Psoas muscle (tissue), 8 donors: Measurements from ENCODE around the gene OLFML2A. TPM values are rescaled to one million over a fixed set of nuclear protein-coding genes. Genes with fewer than 3 reads are reported as not detected.

Experiments
- ATAC-seq, 4 donors: fragments of 200-7000 bp; cut with Tn5 transposase; one replicate each; pipeline ENCODE4 v1.9.1; 2020; ENCODE audit warnings: moderate library complexity in 3 of 4, mild to moderate bottlenecking in 2 of 4
- DNase-seq, 2 donors: peaks; one replicate each; pipeline ENCODE4 v3.0.0-alpha.2; 2020
- H3K27ac ChIP-seq: fragments of 200-600 bp; one replicate; pipeline ENCODE4 v1.8.0; 2022
- H3K27me3 ChIP-seq, 3 donors: fragments of 200-600 bp in 1 of 3; one replicate each; pipeline versions ENCODE4 v1.6.1 to v1.8.0; 2013 to 2022; ENCODE audit warnings: low read length in 2 of 3, mild to moderate bottlenecking in 2 of 3, moderate library complexity in 1 of 3; ENCODE audit not compliant: insufficient read depth in 3 of 3
- H3K36me3 ChIP-seq, 2 donors: fragments of 200-600 bp in 1 of 2; one replicate each; pipeline versions ENCODE4 v1.6.1 to v1.8.0; 2013 to 2022; ENCODE audit warnings: low read depth in 1 of 2, mild to moderate bottlenecking in 1 of 2, moderate library complexity in 1 of 2; ENCODE audit not compliant: insufficient read depth in 1 of 2
- H3K4me1 ChIP-seq: fragments of 200-600 bp; one replicate; pipeline ENCODE4 v1.8.0; 2022
- H3K4me3 ChIP-seq: fragments of 200-600 bp; one replicate; pipeline ENCODE4 v1.8.0; 2022; ENCODE audit warnings: mild to moderate bottlenecking
- H3K9me3 ChIP-seq: fragments of 200-600 bp; one replicate; pipeline ENCODE4 v1.8.0; 2022
- WGBS, 3 donors: extraction: QIAGEN DNeasy Blood & Tissue Kit; methylation state at CpG; one replicate each; pipeline versions ENCODE4 v1.1.6 to v1.1.7; 2013; 5-methylcytosine and 5-hydroxymethylcytosine counted together
- intact Hi-C, 2 donors: fragments of 100-400 bp; cut with DNase I; formaldehyde crosslinking; loops; one replicate each; pipeline versions ENCODE4 v1.11.0 to v1.14.2; 2022
- polyA plus RNA-seq, 3 donors: library from polyadenylated mRNA; stranded (reverse); fragments of 200-250 nt; gene quantifications; one replicate each; pipeline ENCODE4 v1.2.3, GENCODE V29; 2013
- total RNA-seq, 4 donors: library from RNA; stranded (reverse); fragmentation: NEBNext Ultra II Directional in 2 of 4; extraction: Animal tissue kit (Norgen Biotek cat#: 25700) in 2 of 4; gene quantifications; one replicate each; pipeline versions ENCODE4 v1.2.1 to v1.2.4, GENCODE V29; 2021 to 2023
- TF ChIP-seq, protein P1 (sequence below): fragments of 200-600 bp; IDR thresholded peaks from one replicate; pipeline ENCODE4 v1.8.0; 2022; ENCODE audit warnings: antibody characterized with exemption
- donor health status: healthy with polysubstance abuse.
- donor health status: DM: no; HTN: no; CAD: no; lungs with moderate emphysema.
- donor health status: Bipolar disorder and iron deficiency.
- donor health status: healthy.
- donor health status: DM: yes; HTN: yes; CAD: no.
- donor health status: DM: no; HTN: no; CAD: no.
- donor health status: DM: no; HTN: no; CAD: no.
- donor health status: DM: yes; HTN: yes; CAD: no.

OLFML2A gene
- total and polyA plus RNA-seq, 7 donors, result 3.0 to 30.3 (median 7.1) TPM

DNA sequence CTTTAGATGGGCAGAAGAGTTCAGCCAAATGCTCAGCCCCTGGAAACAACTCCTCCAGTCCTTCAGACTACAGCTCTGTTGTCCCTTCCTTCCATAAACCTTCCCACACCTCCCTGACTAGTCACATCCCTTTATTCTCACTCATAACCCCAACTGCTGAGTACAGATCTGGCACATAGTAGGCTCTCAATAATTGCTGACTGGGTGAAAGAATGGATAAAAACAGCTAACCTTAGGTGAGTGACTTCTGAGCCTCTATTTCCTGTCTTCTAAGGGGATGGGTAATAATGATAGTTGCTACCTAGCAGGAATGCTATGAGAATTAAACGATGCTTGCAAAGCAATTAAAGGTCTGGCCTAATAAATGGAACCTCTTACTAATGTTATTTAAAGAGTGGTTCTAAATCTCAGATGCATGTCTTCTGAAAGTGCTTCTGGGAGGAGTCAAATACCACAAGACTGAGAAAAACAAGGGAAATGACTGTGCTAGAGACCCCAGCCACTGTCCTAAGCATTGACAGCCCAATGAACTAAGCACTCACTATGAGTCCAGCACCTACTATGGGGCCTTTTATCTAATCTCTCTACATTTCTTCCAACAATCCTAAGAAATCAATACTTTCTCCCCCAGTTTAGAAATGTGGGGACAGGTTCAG is 3.3 kb upstream of the OLFML2A start:
- H3K9me3 ChIP-seq, result no peaks in the 10 kb centered on the region
- no peak for DNase-seq
- TF ChIP-seq, protein P1, sequence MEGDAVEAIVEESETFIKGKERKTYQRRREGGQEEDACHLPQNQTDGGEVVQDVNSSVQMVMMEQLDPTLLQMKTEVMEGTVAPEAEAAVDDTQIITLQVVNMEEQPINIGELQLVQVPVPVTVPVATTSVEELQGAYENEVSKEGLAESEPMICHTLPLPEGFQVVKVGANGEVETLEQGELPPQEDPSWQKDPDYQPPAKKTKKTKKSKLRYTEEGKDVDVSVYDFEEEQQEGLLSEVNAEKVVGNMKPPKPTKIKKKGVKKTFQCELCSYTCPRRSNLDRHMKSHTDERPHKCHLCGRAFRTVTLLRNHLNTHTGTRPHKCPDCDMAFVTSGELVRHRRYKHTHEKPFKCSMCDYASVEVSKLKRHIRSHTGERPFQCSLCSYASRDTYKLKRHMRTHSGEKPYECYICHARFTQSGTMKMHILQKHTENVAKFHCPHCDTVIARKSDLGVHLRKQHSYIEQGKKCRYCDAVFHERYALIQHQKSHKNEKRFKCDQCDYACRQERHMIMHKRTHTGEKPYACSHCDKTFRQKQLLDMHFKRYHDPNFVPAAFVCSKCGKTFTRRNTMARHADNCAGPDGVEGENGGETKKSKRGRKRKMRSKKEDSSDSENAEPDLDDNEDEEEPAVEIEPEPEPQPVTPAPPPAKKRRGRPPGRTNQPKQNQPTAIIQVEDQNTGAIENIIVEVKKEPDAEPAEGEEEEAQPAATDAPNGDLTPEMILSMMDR, result no peak
- no peaks in the 10 kb centered on the region for H3K36me3 ChIP-seq
- no peak overlapping the region for H3K27ac ChIP-seq
- intact Hi-C loops, result loop anchor here (1.0 to 10.0 kb wide), 4 partner anchors 80 to 601 kb away; partner anchors contain the start of genes SCAI (in 1 of the 2) and WDR38 (in 1 of the 2)
- ATAC-seq, result no peak
- 85 to 97% (median 94%) methylated on average over 1 of the region's 1 CpG for WGBS, 3 donors
- H3K4me1 ChIP-seq, result peaks cover 6% of the 10 kb centered on the region
- H3K27me3 ChIP-seq, result peaks cover 0 to 10% (median 2%) of the 10 kb centered on the region in 3 donors
- no peak overlapping the region for H3K4me3 ChIP-seq

DNA sequence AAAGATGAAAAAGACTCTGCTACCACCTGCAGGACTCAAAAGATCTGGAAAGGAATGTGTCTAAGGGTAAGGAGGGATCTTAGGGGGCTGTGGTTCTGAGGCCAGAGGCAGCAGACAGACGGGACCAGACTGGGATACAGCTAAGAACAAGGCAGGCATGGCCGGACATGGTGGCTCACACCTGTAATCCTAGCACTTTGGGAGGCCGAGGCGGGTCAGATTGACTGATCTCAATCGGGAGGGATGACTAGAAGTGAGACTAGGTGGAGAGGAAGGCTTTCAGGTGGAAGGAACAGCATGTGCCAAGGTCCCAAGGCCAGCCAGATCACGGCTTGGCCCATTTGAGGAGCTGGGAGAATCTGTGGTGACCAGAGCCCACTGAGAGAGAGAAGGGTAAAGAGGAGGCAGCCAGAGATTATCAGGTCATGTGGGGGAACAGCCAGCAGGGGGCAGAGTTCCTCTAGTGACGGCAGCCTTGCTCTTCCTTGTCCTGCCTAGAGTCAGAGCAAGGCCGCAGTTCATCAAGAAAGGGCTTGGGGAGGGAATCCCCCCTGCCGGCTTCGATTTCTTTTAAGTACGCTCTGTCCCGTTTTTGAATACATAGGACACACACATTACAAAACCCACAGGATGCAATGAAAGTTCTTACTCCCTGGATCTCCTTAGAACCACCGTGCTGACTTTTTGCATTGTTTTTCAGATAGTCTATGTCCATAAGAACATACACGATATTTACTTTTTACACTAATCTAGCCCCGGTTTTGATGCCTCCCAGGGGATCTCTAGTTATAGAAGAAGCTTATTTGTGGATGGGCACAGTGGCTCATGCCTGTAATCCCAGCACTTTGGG is 2.6 kb upstream of the OLFML2A start:
- Histone ChIP-seq H3K27me3 (peaks cover 0 to 6% (median 2%) of the 10 kb centered on the region in 3 donors), H3K36me3 (no peaks in the 10 kb centered on the region), H3K9me3 (no peaks in the 10 kb centered on the region), H3K4me3 (no peak overlapping the region), H3K27ac (no peak overlapping the region), H3K4me1 (peaks cover 9% of the 10 kb centered on the region)
- ATAC-seq (peak in 2 of 4 donors; percentile 39 to 41), DNase-seq (peak; percentile 80 to 91)
- intact Hi-C loops, result loop anchor here (1.0 to 10.0 kb wide), 3 partner anchors 79 to 600 kb away; partner anchors contain the start of genes SCAI (in 1 of the 2) and WDR38 (in 1 of the 2)
- TF ChIP-seq, protein P1, result peak; percentile 85
- 32 to 38% (median 34%) methylated on average over 15 of the region's 15 CpGs for WGBS, 3 donors

DNA sequence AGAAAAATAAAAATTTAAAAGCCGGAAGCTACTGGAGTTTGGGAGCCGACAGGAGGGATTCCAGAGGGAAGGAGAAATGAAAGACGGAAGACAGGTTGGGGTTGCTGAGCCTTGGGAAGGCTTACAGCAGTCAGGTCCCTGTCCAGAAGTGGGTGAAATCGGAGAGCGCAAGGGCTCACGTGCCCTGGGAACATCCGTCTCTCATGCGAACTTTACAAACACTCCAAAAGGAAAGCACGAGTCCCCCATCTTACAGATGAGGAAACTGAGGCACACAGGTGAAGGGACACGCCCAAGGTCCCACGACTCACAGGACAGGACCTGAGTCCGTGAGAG is 347 bp upstream of the OLFML2A start:
- 6 to 19% (median 10%) methylated on average over 10 to 12 of the region's 12 CpGs for WGBS, 3 donors

GRCh38 chr9:124778575-124779367 is 1.8 kb downstream of the OLFML2A start:
- Histone ChIP-seq H3K36me3 (no peaks in the 10 kb centered on the region), H3K4me3 (no peak overlapping the region), H3K9me3 (no peaks in the 10 kb centered on the region), H3K27me3 (no peaks in the 10 kb centered on the region), H3K4me1 (peaks cover 9% of the 10 kb centered on the region), H3K27ac (no peak overlapping the region)
- DNase-seq, result no peak
- TF ChIP-seq, protein P1, result no peak
- intact Hi-C loops, result loop anchor here in 1 of 2 donors (10.0 kb wide), 1 partner anchor 596 kb away; no protein-coding TSS in a partner anchor
- ATAC-seq, result no peak
- WGBS, 3 donors, result 66 to 80% (median 69%) methylated on average over 11 of the region's 11 CpGs

More for the DNA sequence above, 347 bp upstream of the OLFML2A start:
- Histone ChIP-seq H3K4me3 (peak overlapping the region; percentile 70), H3K4me1 (peaks cover 9% of the 10 kb centered on the region), H3K36me3 (no peaks in the 10 kb centered on the region), H3K27me3 (no peaks in the 10 kb centered on the region), H3K9me3 (no peaks in the 10 kb centered on the region), H3K27ac (no peak overlapping the region)
- no peak for DNase-seq
- intact Hi-C loops, result loop anchor here in 1 of 2 donors (10.0 kb wide), 1 partner anchor 598 kb away; no protein-coding TSS in a partner anchor
- TF ChIP-seq, protein P1, result no peak
- no peak for ATAC-seq
